ENCODE results near the gene CRY1. TPM values are rescaled to one million over a fixed set of nuclear protein-coding genes. Genes with fewer than 3 reads are reported as not detected.

The CRY1 gene
- total RNA-seq, 2 experiments from 2014 or later: 26.6 to 27.8 TPM

- TF ChIP-seq, protein P1, sequence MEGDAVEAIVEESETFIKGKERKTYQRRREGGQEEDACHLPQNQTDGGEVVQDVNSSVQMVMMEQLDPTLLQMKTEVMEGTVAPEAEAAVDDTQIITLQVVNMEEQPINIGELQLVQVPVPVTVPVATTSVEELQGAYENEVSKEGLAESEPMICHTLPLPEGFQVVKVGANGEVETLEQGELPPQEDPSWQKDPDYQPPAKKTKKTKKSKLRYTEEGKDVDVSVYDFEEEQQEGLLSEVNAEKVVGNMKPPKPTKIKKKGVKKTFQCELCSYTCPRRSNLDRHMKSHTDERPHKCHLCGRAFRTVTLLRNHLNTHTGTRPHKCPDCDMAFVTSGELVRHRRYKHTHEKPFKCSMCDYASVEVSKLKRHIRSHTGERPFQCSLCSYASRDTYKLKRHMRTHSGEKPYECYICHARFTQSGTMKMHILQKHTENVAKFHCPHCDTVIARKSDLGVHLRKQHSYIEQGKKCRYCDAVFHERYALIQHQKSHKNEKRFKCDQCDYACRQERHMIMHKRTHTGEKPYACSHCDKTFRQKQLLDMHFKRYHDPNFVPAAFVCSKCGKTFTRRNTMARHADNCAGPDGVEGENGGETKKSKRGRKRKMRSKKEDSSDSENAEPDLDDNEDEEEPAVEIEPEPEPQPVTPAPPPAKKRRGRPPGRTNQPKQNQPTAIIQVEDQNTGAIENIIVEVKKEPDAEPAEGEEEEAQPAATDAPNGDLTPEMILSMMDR (IDR thresholded peaks at IDR 0.05): no peak
- intact Hi-C loops (cut with micrococcal nuclease): no loop called here
- POLR2A ChIA-PET: interaction anchor here (1.0 to 2.2 kb wide), 5 partner anchors 11 to 597 kb away, joined by 3 to 11 read pairs (median 4); partner anchors contain the start of genes CRY1, MTERF2 and POLR3B
- Mint-ChIP-seq H3K27ac (peak overlapping the region; percentile 93), H3K4me1 (ENCODE audit: low read depth) (peaks cover 17% of the 10 kb centered on the region), H3K27me3 (no peaks in the 10 kb centered on the region), H3K9me3 (peaks cover 4% of the 10 kb centered on the region), H3K36me3 (ENCODE audit: low read depth) (peaks cover 12% of the 10 kb centered on the region), H3K4me3 (peak overlapping the region; percentile 96)
- ATAC-seq (peak; percentile 13), DNase-seq (peak; percentile 38)
- CTCF ChIA-PET: interaction anchor here (0.7 to 1.8 kb wide), 4 partner anchors 13 to 657 kb away, joined by 3 to 5 read pairs (median 3); no protein-coding TSS in a partner anchor
Measured at GRCh38 chr12:106954462-106955376, 138.6 kb downstream of the CRY1 start.

- TF ChIP-seq, protein P1 (IDR thresholded peaks at IDR 0.05): no peak
- intact Hi-C loops (cut with micrococcal nuclease): no loop called here
- DNase-seq (no peak), ATAC-seq (no peak)
- Mint-ChIP-seq H3K4me1 (ENCODE audit: low read depth) (peaks cover 14% of the 10 kb centered on the region), H3K27me3 (no peaks in the 10 kb centered on the region), H3K4me3 (peak overlapping the region; percentile 96), H3K27ac (no peak overlapping the region), H3K9me3 (peaks cover 13% of the 10 kb centered on the region), H3K36me3 (ENCODE audit: low read depth) (peaks cover 11% of the 10 kb centered on the region)
- CTCF ChIA-PET: interaction anchor here (0.7 to 1.3 kb wide), 4 partner anchors 11 to 656 kb away, joined by 3 to 4 read pairs (median 3); no protein-coding TSS in a partner anchor
- POLR2A ChIA-PET: no interaction called here
Measured at GRCh38 chr12:106953352-106954250, 139.7 kb downstream of the CRY1 start.

DNA sequence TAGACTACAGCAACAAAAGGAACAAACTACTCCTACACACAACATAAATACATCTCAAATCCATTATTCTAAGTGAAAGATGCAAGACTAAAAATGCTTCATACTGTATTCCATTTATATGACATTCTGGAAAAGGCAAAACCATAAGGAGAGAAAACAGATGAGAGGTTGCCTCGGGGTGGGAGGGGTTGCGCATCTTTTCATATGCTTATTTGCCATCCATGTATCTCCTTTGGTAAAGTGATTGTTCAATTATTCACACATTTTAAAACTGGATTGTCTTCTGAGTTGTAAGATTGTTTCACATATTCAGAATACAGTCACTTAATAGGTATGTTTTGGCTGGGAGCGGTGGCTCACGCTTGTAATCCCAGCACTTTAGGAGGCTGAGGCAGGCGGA, 142.8 kb downstream of the CRY1 start:
- ChIA-PET POLR2A (no interaction called here), CTCF (no interaction called here)
- H3K36me3 Mint-ChIP-seq (ENCODE audit: low read depth): peaks cover 7% of the 10 kb centered on the region
- ATAC-seq (no peak), DNase-seq (no peak)
- no peak overlapping the region for H3K4me3 Mint-ChIP-seq
- H3K9me3 Mint-ChIP-seq: peaks cover 23% of the 10 kb centered on the region
- peaks cover 2% of the 10 kb centered on the region for H3K4me1 Mint-ChIP-seq (ENCODE audit: low read depth)
- TF ChIP-seq, protein P1 (IDR thresholded peaks at IDR 0.05): no peak
- H3K27ac Mint-ChIP-seq: no peak overlapping the region
- no peaks in the 10 kb centered on the region for H3K27me3 Mint-ChIP-seq
- intact Hi-C loops (cut with micrococcal nuclease): no loop called here

- H3K9me3 Mint-ChIP-seq: peaks cover 25% of the 10 kb centered on the region
- ATAC-seq (no peak), DNase-seq (no peak)
- intact Hi-C loops (cut with micrococcal nuclease): no loop called here
- CTCF ChIA-PET: no interaction called here
- POLR2A ChIA-PET: no interaction called here
- H3K27me3 Mint-ChIP-seq: no peaks in the 10 kb centered on the region
- H3K36me3 Mint-ChIP-seq (ENCODE audit: low read depth): peaks cover 3% of the 10 kb centered on the region
- TF ChIP-seq, protein P1 (IDR thresholded peaks at IDR 0.05): no peak
- H3K4me3 Mint-ChIP-seq: no peak overlapping the region
- no peak overlapping the region for H3K27ac Mint-ChIP-seq
- no peaks in the 10 kb centered on the region for H3K4me1 Mint-ChIP-seq (ENCODE audit: low read depth)
Measured at GRCh38 chr12:106947461-106947860, 145.9 kb downstream of the CRY1 start.

Data from activated CD8-positive, alpha-beta T cell treated with anti-CD3 and anti-CD28 coated beads for 36 hours (primary cell).